Skeletal muscle tissue (tissue), 4 donors: ENCODE data around the gene MPZL2. TPM values are rescaled to one million over a fixed set of nuclear protein-coding genes. Genes with fewer than 3 reads are reported as not detected.

ENCODE experiments used
- H3K27ac ChIP-seq: one replicate; pipeline ENCODE4 v1.7.0; 2013; ENCODE audit warnings: mild to moderate bottlenecking, low read depth, low read length, inconsistent platforms
- H3K27me3 ChIP-seq, 3 donors: one replicate each; pipeline ENCODE4 v1.7.0; 2013; ENCODE audit warnings: low read length in 3 of 3; ENCODE audit not compliant: control insufficient read depth in 3 of 3, insufficient read depth in 3 of 3
- H3K36me3 ChIP-seq, 3 donors: one replicate each; pipeline ENCODE4 v1.7.0; 2013; ENCODE audit warnings: low read length in 3 of 3; ENCODE audit not compliant: control insufficient read depth in 3 of 3, insufficient read depth in 3 of 3
- H3K4me1 ChIP-seq, 3 donors: one replicate each; pipeline ENCODE4 v1.7.0; 2013; ENCODE audit warnings: low read length in 3 of 3, mild to moderate bottlenecking in 3 of 3; ENCODE audit not compliant: control insufficient read depth in 3 of 3, insufficient read depth in 3 of 3
- H3K4me3 ChIP-seq, 3 donors: one replicate each; pipeline ENCODE4 v1.7.0; 2013; ENCODE audit warnings: low read length in 3 of 3
- H3K9ac ChIP-seq, 3 donors: one replicate each; pipeline ENCODE4 v1.7.0; 2013; ENCODE audit warnings: low read length in 3 of 3, mild to moderate bottlenecking in 3 of 3, moderate library complexity in 2 of 3, low read depth in 1 of 3
- H3K9me3 ChIP-seq, 3 donors: one replicate each; pipeline ENCODE4 v1.7.0; 2013; ENCODE audit warnings: low read length in 3 of 3; ENCODE audit not compliant: control insufficient read depth in 3 of 3
- total RNA-seq: library from RNA; depleted of rRNA; stranded (reverse); fragments of >200 nt; gene quantifications from one replicate; pipeline ENCODE4 v1.2.3, GENCODE V29; 2014
- donor health status: Osteomylitis.

MPZL2 gene
- total RNA-seq, 1 donor from 2014 or later, result 1.0 TPM

DNA sequence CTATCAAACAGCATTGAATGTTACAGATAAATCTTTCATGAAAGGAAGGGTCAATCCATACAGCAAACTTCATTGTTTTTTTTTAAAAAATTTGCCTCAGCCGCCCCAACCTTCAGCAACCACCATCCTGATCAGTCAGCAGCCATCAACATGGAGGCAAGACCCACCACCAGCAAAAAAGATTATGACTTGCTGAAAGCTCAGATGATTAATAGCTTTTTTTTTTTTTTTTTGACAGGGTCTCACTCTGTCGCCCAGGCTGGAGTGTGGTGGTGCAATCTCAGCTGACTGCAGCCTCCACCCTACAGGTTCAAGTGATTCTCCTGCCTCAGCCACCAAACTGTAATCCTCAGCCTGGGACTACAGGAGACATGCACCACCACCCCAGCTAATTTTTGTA is 22.4 kb upstream of the MPZL2 start:
- Histone ChIP-seq H3K4me1 (no peaks in the 10 kb centered on the region), H3K36me3 (no peaks in the 10 kb centered on the region), H3K9ac (no peak overlapping the region), H3K9me3 (no peaks in the 10 kb centered on the region), H3K4me3 (no peak overlapping the region), H3K27ac (no peak overlapping the region), H3K27me3 (peaks cover 0 to 2% (median 0%) of the 10 kb centered on the region in 3 donors)

DNA sequence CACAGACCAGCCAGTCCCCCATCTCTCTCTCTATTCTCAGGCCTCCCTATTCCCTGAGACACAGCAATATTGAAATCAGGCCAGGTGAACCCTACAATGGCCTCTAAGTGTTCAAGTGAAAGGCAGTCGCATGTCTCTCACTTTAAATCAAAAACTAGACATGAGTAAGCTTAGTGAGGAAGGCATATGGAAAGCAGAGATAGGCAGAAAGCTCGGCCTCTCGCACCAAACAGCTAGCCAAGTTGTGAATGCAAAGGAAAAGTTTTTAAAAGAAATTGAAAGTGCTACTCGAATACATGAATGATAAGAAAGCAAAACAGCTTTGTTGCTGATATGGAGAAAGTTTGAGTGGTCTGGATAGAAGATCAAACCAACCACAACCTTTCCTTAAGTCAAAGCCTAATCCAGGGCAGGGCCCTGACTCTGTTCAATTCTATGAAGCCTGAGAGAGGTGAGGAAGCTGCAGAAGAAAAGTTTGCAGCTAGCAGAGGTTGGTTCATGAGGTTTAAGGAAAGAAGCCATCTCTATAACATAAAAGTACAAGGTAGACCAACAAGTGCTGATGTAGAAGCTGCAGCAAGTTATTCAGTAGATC is 19.8 kb upstream of the MPZL2 start:
- Histone ChIP-seq H3K4me1 (no peaks in the 10 kb centered on the region), H3K27ac (no peak overlapping the region), H3K27me3 (peaks cover 0 to 4% (median 0%) of the 10 kb centered on the region in 3 donors), H3K36me3 (no peaks in the 10 kb centered on the region), H3K9me3 (no peaks in the 10 kb centered on the region), H3K9ac (no peak overlapping the region), H3K4me3 (no peak overlapping the region)

DNA sequence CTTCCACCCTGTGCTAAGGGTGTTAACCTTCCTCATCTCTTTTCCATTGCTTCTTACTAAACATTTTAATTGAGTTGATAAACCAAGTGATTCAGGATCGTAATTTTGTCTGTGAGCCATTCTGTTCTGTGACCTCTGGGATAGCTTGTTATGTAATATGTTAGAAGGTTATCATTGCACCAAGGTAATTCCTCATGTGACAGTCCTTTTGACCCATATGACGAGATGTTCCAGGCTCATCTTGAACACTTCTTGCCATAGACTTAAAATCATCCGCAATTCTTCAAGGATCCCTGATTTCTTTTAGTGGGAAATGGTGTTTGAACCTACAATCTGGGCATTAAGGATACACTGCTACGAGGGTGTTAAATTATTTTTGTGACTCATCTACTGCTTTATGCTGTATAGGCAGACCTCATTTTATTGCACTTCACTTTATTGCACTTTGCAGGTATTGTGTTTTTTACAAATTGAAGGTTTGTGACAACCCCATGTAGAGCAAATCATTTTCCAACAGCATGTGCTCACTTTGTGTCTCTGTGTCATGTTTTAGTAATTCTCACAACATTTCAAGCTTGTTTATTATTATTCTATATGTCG is 19.0 kb upstream of the MPZL2 start:
- no peak overlapping the region for H3K9ac ChIP-seq
- no peak overlapping the region for H3K4me3 ChIP-seq
- no peaks in the 10 kb centered on the region for H3K36me3 ChIP-seq
- H3K4me1 ChIP-seq, result no peaks in the 10 kb centered on the region
- H3K9me3 ChIP-seq, result no peaks in the 10 kb centered on the region
- H3K27ac ChIP-seq, result no peak overlapping the region
- H3K27me3 ChIP-seq, result peaks cover 0 to 4% (median 0%) of the 10 kb centered on the region in 3 donors

DNA sequence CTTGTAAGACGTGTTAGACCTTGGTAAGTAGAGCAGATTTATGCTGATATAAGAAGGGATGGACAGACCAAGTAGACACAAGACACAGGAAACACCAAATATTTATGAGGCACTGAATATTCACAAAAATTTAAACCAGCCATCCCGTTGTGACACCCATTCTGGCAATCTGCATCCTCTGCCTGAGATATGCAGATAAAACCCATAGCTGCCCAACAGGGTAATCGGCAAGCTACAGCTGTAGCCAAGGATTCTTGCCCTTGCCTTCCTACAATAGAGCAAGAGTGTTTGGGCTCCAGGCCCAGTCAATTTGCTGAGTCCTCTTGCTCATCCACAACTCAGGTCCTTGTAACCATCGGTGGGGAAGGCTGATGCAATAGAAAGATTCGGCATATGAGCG is 18.5 kb upstream of the MPZL2 start:
- Histone ChIP-seq H3K27ac (no peak overlapping the region), H3K4me3 (no peak overlapping the region), H3K9ac (no peak overlapping the region), H3K27me3 (peaks cover 0 to 4% (median 0%) of the 10 kb centered on the region in 3 donors), H3K4me1 (no peaks in the 10 kb centered on the region), H3K9me3 (no peaks in the 10 kb centered on the region), H3K36me3 (no peaks in the 10 kb centered on the region)

DNA sequence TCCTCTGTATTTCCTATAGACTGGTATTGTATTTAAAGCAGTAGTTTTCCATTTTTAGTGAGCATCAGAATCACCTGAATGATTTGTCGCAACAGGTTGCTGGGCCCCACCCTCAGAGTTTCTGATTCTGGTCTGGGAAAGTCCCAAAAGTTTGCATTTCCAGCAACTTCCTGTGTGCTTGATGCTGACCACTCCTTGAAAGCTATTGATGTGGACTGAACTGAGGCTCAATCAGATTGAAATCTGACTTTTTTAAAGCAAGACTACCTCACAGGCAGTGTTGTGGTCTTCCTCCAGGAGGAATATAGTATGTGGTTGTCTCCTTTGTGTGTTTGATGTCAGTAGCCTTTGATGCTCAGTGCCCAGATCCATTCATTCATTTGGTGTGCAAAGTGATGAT is 17.2 kb upstream of the MPZL2 start:
- Histone ChIP-seq H3K27ac (no peak overlapping the region), H3K4me1 (no peaks in the 10 kb centered on the region), H3K4me3 (no peak overlapping the region), H3K9me3 (no peaks in the 10 kb centered on the region), H3K27me3 (peaks cover 0 to 7% (median 2%) of the 10 kb centered on the region in 3 donors), H3K9ac (no peak overlapping the region), H3K36me3 (no peaks in the 10 kb centered on the region)

DNA sequence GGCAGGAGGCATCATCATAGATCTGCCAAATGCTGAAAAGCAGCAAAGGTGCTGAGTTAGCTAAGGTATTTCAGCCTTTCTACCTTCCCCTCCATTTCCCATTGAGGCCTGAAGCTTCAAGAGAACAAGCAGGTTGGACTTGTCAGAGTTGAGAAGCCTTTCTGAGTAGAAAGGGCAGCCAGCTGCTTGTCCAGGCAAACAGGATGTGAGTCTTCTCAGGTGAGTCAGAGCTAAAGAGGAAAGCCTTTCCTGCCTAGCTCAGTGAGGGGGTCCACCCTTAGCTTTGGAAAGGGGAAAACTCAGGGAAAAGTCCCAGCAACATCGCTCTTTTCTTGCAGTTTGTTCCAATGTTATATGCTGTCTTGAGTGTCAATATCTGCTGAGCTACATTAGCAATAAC is 13.2 kb upstream of the MPZL2 start:
- H3K9ac ChIP-seq, result no peak overlapping the region
- no peaks in the 10 kb centered on the region for H3K9me3 ChIP-seq
- no peak overlapping the region for H3K4me3 ChIP-seq
- H3K27ac ChIP-seq, result peak overlapping the region; percentile 23
- no peaks in the 10 kb centered on the region for H3K36me3 ChIP-seq
- H3K27me3 ChIP-seq, result peaks cover 5 to 17% (median 11%) of the 10 kb centered on the region in 3 donors
- no peaks in the 10 kb centered on the region for H3K4me1 ChIP-seq

DNA sequence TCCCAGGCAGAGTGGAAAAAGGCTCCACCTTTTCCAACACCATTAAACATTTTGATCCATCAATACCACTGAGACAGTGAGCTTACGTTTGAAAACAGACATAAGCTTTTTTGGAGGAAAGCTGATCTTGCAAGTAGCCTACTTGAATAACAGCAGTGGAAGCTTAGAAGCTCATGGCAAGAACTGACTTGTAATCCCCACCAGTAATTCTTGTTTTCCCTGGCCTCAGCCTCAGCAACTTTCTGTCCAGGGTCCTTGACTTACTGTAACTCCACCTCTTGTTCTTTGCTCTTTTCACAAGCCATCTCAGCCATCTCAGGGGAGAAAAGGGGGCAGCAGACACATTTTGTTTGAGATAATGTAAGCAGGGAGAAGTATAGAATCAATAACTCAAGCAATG is 12.3 kb upstream of the MPZL2 start:
- Histone ChIP-seq H3K4me1 (no peaks in the 10 kb centered on the region), H3K27ac (no peak overlapping the region), H3K9me3 (no peaks in the 10 kb centered on the region), H3K4me3 (no peak overlapping the region), H3K36me3 (no peaks in the 10 kb centered on the region), H3K27me3 (peaks cover 5 to 17% (median 11%) of the 10 kb centered on the region in 3 donors), H3K9ac (no peak overlapping the region)

DNA sequence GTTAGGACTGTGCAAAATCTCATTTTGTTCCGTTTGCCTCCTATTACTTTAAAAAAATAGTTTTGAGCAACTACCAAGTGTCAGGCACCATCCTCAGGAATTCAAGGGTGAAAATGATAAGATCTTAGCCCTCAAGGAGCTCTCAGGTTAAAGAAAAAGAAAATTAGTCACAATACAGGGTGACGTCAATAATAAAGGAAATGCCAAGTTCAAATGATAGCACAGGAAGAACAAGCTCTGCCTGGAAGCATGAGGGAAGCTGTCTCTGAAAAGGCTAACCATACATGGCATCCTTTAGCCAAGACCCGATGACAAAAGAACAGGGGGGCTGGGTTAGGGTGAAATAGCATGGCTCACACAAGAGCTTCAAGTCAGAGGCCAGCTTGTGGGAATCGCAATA is 11.1 kb upstream of the MPZL2 start:
- no peak overlapping the region for H3K4me3 ChIP-seq
- H3K36me3 ChIP-seq, result no peaks in the 10 kb centered on the region
- H3K9me3 ChIP-seq, result no peaks in the 10 kb centered on the region
- no peak overlapping the region for H3K9ac ChIP-seq
- no peaks in the 10 kb centered on the region for H3K4me1 ChIP-seq
- peak overlapping the region; percentile 54 for H3K27ac ChIP-seq
- H3K27me3 ChIP-seq, result peaks cover 5 to 17% (median 11%) of the 10 kb centered on the region in 3 donors

DNA sequence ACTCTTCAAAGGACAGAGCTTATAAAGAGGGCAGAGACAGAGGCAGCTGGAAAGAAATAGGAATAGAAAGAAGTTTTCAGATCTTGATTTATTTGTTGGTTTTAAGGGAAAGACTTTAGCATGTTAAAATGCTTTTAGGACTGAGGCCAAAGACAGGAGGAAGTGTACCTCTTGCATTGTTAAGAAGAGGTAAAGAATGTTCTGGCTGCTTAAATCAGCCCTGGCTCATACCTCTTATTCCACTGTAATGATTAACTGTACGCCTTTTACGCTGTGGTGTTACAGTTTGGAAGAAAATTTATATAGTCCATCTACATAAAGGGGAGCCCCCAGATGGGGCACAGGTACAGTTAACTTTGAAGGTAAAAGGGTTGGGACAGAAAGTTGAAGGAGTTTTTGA is 10.1 kb upstream of the MPZL2 start:
- Histone ChIP-seq H3K9me3 (no peaks in the 10 kb centered on the region), H3K27me3 (peaks cover 7 to 16% (median 11%) of the 10 kb centered on the region in 3 donors), H3K36me3 (no peaks in the 10 kb centered on the region), H3K4me3 (no peak overlapping the region), H3K27ac (peak overlapping the region; percentile 48), H3K4me1 (no peaks in the 10 kb centered on the region), H3K9ac (no peak overlapping the region)

DNA sequence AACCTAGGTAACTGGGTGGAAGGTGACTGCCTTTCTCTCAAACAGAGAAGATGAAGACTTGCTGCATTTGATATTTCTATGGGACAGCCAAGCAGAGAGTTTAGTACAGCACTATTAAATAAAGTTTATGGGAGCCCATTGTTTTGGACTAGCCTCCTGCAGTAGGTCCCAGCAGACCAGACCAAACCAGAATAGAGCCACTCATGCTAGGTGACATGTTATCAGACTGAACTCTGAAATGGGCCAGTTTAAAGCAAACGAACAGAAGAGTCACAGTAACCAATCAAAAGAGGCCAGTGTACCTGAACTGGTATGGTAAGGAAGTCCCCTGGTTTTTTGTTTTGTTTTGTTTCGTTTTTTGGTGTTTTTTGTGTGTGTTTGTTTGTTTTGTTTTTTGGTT is 7.9 kb upstream of the MPZL2 start:
- Histone ChIP-seq H3K27ac (no peak overlapping the region), H3K4me1 (no peaks in the 10 kb centered on the region), H3K36me3 (no peaks in the 10 kb centered on the region), H3K4me3 (no peak overlapping the region), H3K27me3 (peaks cover 7 to 16% (median 11%) of the 10 kb centered on the region in 3 donors), H3K9ac (no peak overlapping the region), H3K9me3 (no peaks in the 10 kb centered on the region)
